ENCODE results near the gene MAT2A. TPM values are rescaled to one million over a fixed set of nuclear protein-coding genes. Genes with fewer than 3 reads are reported as not detected.

Gene MAT2A
- total and polyA plus RNA-seq, 2 donors (not counting 1 experiment from before 2014, with no cell fraction given), result 133 to 177 TPM

GRCh38 chr2:85497944-85498630, 40.9 kb upstream of the MAT2A start:
- H3K27ac ChIP-seq (ENCODE audit: low read length in 2 of 2), result no peak overlapping the region
- H3K9ac ChIP-seq (ENCODE audit: low read length), result no peak overlapping the region
- H3K9me3 ChIP-seq (ENCODE audit: control extremely low read depth in 1 of 3, control insufficient read depth in 2 of 3, insufficient read depth in 1 of 3, low read length in 2 of 3), result no peaks in the 10 kb centered on the region
- H3K4me3 Mint-ChIP-seq, result no peak overlapping the region
- intact Hi-C loops (cut with micrococcal nuclease), result no loop called here
- no peaks in the 10 kb centered on the region for H3K9me3 Mint-ChIP-seq (ENCODE audit: insufficient read depth)
- H4K20me1 ChIP-seq (ENCODE audit: control insufficient read depth, insufficient read depth, low read length, poor library complexity, severe bottlenecking), result no peaks in the 10 kb centered on the region
- TF ChIP-seq CTCF (IDR thresholded peaks at IDR 0.05) (no peak), EZH2 (IDR thresholded peaks at IDR 0.05; ENCODE audit: borderline replicate concordance, insufficient read depth, low read depth, low read length, poor library complexity, severe bottlenecking) (no peak)
- DNase-seq, result no peak
- ChIA-PET CTCF (no interaction called here), POLR2A (no interaction called here)
- no peaks in the 10 kb centered on the region for H3K27me3 ChIP-seq (replicated peaks in 1 of 4; ENCODE audit: control extremely low read depth in 1 of 4, control insufficient read depth in 3 of 4, insufficient read depth in 4 of 4, low read length in 3 of 4)
- ATAC-seq (ENCODE audit: low read depth), result no peak
- H3K4me1 ChIP-seq (ENCODE audit: control insufficient read depth in 2 of 2, insufficient read depth in 2 of 2, low read length in 2 of 2), result peaks cover 6 to 20% of the 10 kb centered on the region in 2 donors
- no peaks in the 10 kb centered on the region for H3K79me2 ChIP-seq (ENCODE audit: control insufficient read depth, insufficient read depth, low read length)
- no peak overlapping the region for H3K4me2 ChIP-seq (replicated peaks; ENCODE audit: low read depth, low read length, poor library complexity, severe bottlenecking)
- H3K36me3 ChIP-seq (replicated peaks in 1 of 2; ENCODE audit: control extremely low read depth in 1 of 2, control insufficient read depth in 1 of 2, extremely low read depth in 1 of 2, insufficient read depth in 2 of 2, low read length in 1 of 2), result no peaks in the 10 kb centered on the region
- H3K4me1 Mint-ChIP-seq, result peaks cover 21% of the 10 kb centered on the region
- WGBS (ENCODE audit: insufficient coverage), result no CpG with 5 or more reads among the region's 4 CpGs
- H2AFZ ChIP-seq (ENCODE audit: insufficient read depth, low read depth, low read length, poor library complexity, severe bottlenecking), result no peak overlapping the region
- H3K27me3 Mint-ChIP-seq, result no peaks in the 10 kb centered on the region
- no peak overlapping the region for H3K4me3 ChIP-seq (ENCODE audit: control extremely low read depth in 1 of 5, extremely low read depth in 1 of 5, insufficient read depth in 1 of 5, low read depth in 2 of 5, low read length in 4 of 5)
- H3K27ac Mint-ChIP-seq, result no peak overlapping the region

- H3K79me2 ChIP-seq (ENCODE audit: control insufficient read depth, insufficient read depth, low read length), result no peaks in the 10 kb centered on the region
- Mint-ChIP-seq H3K4me1 (peaks cover 13% of the 10 kb centered on the region), H3K27me3 (no peaks in the 10 kb centered on the region), H3K4me3 (no peak overlapping the region), H3K27ac (no peak overlapping the region), H3K9me3 (ENCODE audit: insufficient read depth) (no peaks in the 10 kb centered on the region)
- CTCF ChIA-PET, result no interaction called here
- DNase-seq, result no peak
- intact Hi-C loops (cut with micrococcal nuclease), result no loop called here
- no peak for ATAC-seq (ENCODE audit: low read depth)
- no peak overlapping the region for H3K9ac ChIP-seq (ENCODE audit: low read length)
- no peaks in the 10 kb centered on the region for H3K27me3 ChIP-seq (replicated peaks in 1 of 4; ENCODE audit: control extremely low read depth in 1 of 4, control insufficient read depth in 3 of 4, insufficient read depth in 4 of 4, low read length in 3 of 4)
- no peaks in the 10 kb centered on the region for H3K36me3 ChIP-seq (replicated peaks in 1 of 2; ENCODE audit: control extremely low read depth in 1 of 2, control insufficient read depth in 1 of 2, extremely low read depth in 1 of 2, insufficient read depth in 2 of 2, low read length in 1 of 2)
- no peak overlapping the region for H3K4me3 ChIP-seq (ENCODE audit: control extremely low read depth in 1 of 5, extremely low read depth in 1 of 5, insufficient read depth in 1 of 5, low read depth in 2 of 5, low read length in 4 of 5)
- TF ChIP-seq CTCF (IDR thresholded peaks at IDR 0.05) (no peak), EZH2 (IDR thresholded peaks at IDR 0.05; ENCODE audit: borderline replicate concordance, insufficient read depth, low read depth, low read length, poor library complexity, severe bottlenecking) (no peak)
- no peaks in the 10 kb centered on the region for H4K20me1 ChIP-seq (ENCODE audit: control insufficient read depth, insufficient read depth, low read length, poor library complexity, severe bottlenecking)
- H2AFZ ChIP-seq (ENCODE audit: insufficient read depth, low read depth, low read length, poor library complexity, severe bottlenecking), result peak overlapping the region; percentile 24
- H3K9me3 ChIP-seq (ENCODE audit: control extremely low read depth in 1 of 3, control insufficient read depth in 2 of 3, insufficient read depth in 1 of 3, low read length in 2 of 3), result no peaks in the 10 kb centered on the region
- no peak overlapping the region for H3K27ac ChIP-seq (ENCODE audit: low read length in 2 of 2)
- no peak overlapping the region for H3K4me2 ChIP-seq (replicated peaks; ENCODE audit: low read depth, low read length, poor library complexity, severe bottlenecking)
- WGBS (ENCODE audit: insufficient coverage), result 22% methylated on average over 3 of the region's 3 CpGs
- H3K4me1 ChIP-seq (ENCODE audit: control insufficient read depth in 2 of 2, insufficient read depth in 2 of 2, low read length in 2 of 2), result peaks cover 6 to 15% of the 10 kb centered on the region in 2 donors
- POLR2A ChIA-PET, result no interaction called here
These were observed 37.7 kb upstream of the MAT2A start for GRCh38 chr2:85501248-85501647.

Data from B cell (primary cell).